K562 (cell line): ENCODE measurements around the gene CRACDL. TPM values are rescaled to one million over a fixed set of nuclear protein-coding genes. Genes with fewer than 3 reads are reported as not detected.

ENCODE experiments used
- ATAC-seq: fragments of 200-7000 bp; cut with Tn5 transposase; 3 replicates; pipeline ENCODE4 v1.9.1; 2020; ENCODE audit warnings: moderate library complexity
- BruUV-seq: library from RNA; stranded (reverse); fragments of 400-500 nt; replicated peaks from 2 replicates; lab custom pipeline; 2021; lab: Mats Ljungman, UMichigan
- CTCF ChIA-PET: fragments of 300-600 bp; formaldehyde crosslinking; extraction: SDS; loops from one replicate; lab custom pipeline; 2021; ENCODE audit warnings: low intra/inter-chr PET ratio; lab: Yijun Ruan, JAX
- POLR2A ChIA-PET: fragments of 300-600, 350-650 bp; sonication (Branson Sonifier 250); formaldehyde crosslinking; extraction: SDS; loops from one replicate; lab custom pipeline; 2021; ENCODE audit warnings: antibody characterized with exemption, inconsistent platforms; lab: Yijun Ruan, JAX
- DNase-seq, 4 experiments: peaks; one replicate each; pipeline versions ENCODE4 v3.0.0 to v3.0.0-alpha.2; 2011 to 2018; ENCODE audit warnings: low spot score in 3 of 4, mixed read lengths in 3 of 4; ENCODE audit errors: extremely low read depth in 1 of 4
- FAIRE-seq: peaks from 2 replicates; lab custom pipeline; 2011; peaks lifted over from hg19 to GRCh38; lab: Jason Lieb, UNC
- H2AFZ ChIP-seq: 2 replicates; pipeline ENCODE4 v1.6.0; 2011; ENCODE audit warnings: low read depth, low read length, control low read depth, inconsistent platforms
- H3K27ac ChIP-seq: fragments of 200-600 bp; 3 replicates; pipeline ENCODE4 v1.8.0; 2011; ENCODE audit warnings: low read depth, mild to moderate bottlenecking, control low read depth, inconsistent platforms, low read length, moderate library complexity, mixed read lengths; ENCODE audit errors: extremely low read depth
- H3K27me3 ChIP-seq, 2 experiments: fragments of 300-600 bp in 1 of 2; 2 replicates in 1 of 2; 3 replicates in 1 of 2; pipeline versions ENCODE4 v1.6.0 to v1.8.0; 2011; ENCODE audit warnings: inconsistent platforms in 2 of 2, low read length in 2 of 2, mild to moderate bottlenecking in 1 of 2, mixed read lengths in 1 of 2, moderate library complexity in 1 of 2; ENCODE audit not compliant: control insufficient read depth in 2 of 2, insufficient read depth in 2 of 2
- H3K36me3 ChIP-seq: fragments of 300-600 bp; 3 replicates; pipeline ENCODE4 v1.8.0; 2011; ENCODE audit warnings: mild to moderate bottlenecking, low read length, inconsistent platforms; ENCODE audit not compliant: control insufficient read depth, insufficient read depth
- H3K4me1 ChIP-seq, 2 experiments: fragments of 200-600 bp in 1 of 2; replicated peaks in 1 of 2; 2 replicates in 1 of 2; 3 replicates in 1 of 2; pipeline versions ENCODE4 v1.5.1 to v1.8.0; 2011; ENCODE audit warnings: inconsistent platforms in 2 of 2, low read length in 2 of 2, mild to moderate bottlenecking in 1 of 2, mixed read lengths in 1 of 2, moderate library complexity in 1 of 2; ENCODE audit not compliant: control insufficient read depth in 2 of 2, insufficient read depth in 2 of 2
- H3K4me2 ChIP-seq: 2 replicates; pipeline ENCODE4 v1.6.1; 2011; ENCODE audit warnings: low read length, control low read depth, inconsistent platforms, mixed read lengths; ENCODE audit not compliant: insufficient read depth
- H3K4me3 ChIP-seq: fragments of 200-600 bp; sonication (generic), shearing (Covaris generic); 2 replicates; pipeline ENCODE4 v1.5.1; 2016; ENCODE audit warnings: control low read depth, inconsistent platforms
- H3K79me2 ChIP-seq: fragments of 200-600 bp; 3 replicates; pipeline ENCODE4 v1.8.0; 2011; ENCODE audit warnings: low read length, inconsistent platforms; ENCODE audit not compliant: control insufficient read depth, insufficient read depth
- H3K9ac ChIP-seq, 2 experiments: 2 replicates each; pipeline versions ENCODE4 v1.6.0 to v1.6.1; 2011; ENCODE audit warnings: low read depth in 2 of 2, low read length in 2 of 2, control low read depth in 1 of 2, inconsistent platforms in 1 of 2, mild to moderate bottlenecking in 1 of 2, mixed read lengths in 1 of 2; ENCODE audit not compliant: insufficient read depth in 1 of 2
- H3K9me1 ChIP-seq: one replicate; pipeline ENCODE4 v1.6.0; 2011; ENCODE audit warnings: inconsistent platforms, mild to moderate bottlenecking, low read length, moderate library complexity; ENCODE audit not compliant: control insufficient read depth, insufficient read depth
- H3K9me3 ChIP-seq: replicated peaks from 2 replicates; pipeline ENCODE4 v1.5.1; 2011; ENCODE audit warnings: low read depth, low read length, inconsistent platforms; ENCODE audit not compliant: control insufficient read depth, insufficient read depth
- H4K20me1 ChIP-seq: replicated peaks from 2 replicates; pipeline ENCODE4 v1.6.1; 2011; ENCODE audit warnings: low read length, inconsistent platforms, mixed read lengths; ENCODE audit not compliant: control insufficient read depth, insufficient read depth
- ERF ChIP-seq: fragments of 450-650 bp; formaldehyde crosslinking; IDR thresholded peaks from 2 replicates; pipeline ENCODE4 v1.4.0; 2020; ENCODE audit warnings: mild to moderate bottlenecking, mixed read lengths
- FOXJ2 ChIP-seq: fragments of 200-800 bp; sonication (Bioruptor generic); IDR thresholded peaks from 2 replicates; pipeline ENCODE4 v1.6.1; 2016; ENCODE audit warnings: missing genetic modification characterization, missing compliant biosample characterization
- JUND ChIP-seq, 2 experiments: IDR thresholded peaks; 2 replicates in 1 of 2; 3 replicates in 1 of 2; pipeline ENCODE4 v1.6.1; 2011; ENCODE audit warnings: borderline replicate concordance in 2 of 2, low read depth in 2 of 2, low read length in 2 of 2, improper control_type of control experiment in 1 of 2, missing biosample characterization in 1 of 2, missing genetic modification characterization in 1 of 2, missing genetic modification reagents in 1 of 2
- MAFF ChIP-seq: IDR thresholded peaks from 2 replicates; pipeline ENCODE4 v1.6.1; 2012; ENCODE audit warnings: low read length, improper control_type of control experiment
- MAZ ChIP-seq, 2 experiments: fragments of 450-650 bp in 1 of 2; sonication (generic) in 1 of 2; formaldehyde crosslinking; IDR thresholded peaks in 1 of 2; conservative IDR thresholded peaks in 1 of 2; 2 replicates each; pipeline versions ENCODE4 v1.4.0 to v1.5.0; 2020; ENCODE audit warnings: mild to moderate bottlenecking in 1 of 2, missing genetic modification reagents in 1 of 2
- MECOM ChIP-seq: fragments of 250-450 bp; sonication (Bioruptor Pico); IDR thresholded peaks from 2 replicates; pipeline ENCODE4 v1.8.0; 2022; ENCODE audit warnings: inconsistent platforms
- PHB2 ChIP-seq: fragments of 450-650 bp; IDR thresholded peaks from 2 replicates; pipeline ENCODE4 v1.6.1; 2017; ENCODE audit warnings: low read depth
- POLR3A ChIP-seq: IDR thresholded peaks from 2 replicates; pipeline ENCODE4 v1.6.1; 2011; ENCODE audit warnings: borderline replicate concordance, mild to moderate bottlenecking, moderate library complexity; ENCODE audit not compliant: insufficient read length, insufficient read depth; ENCODE audit errors: extremely low read depth
- TCF3 ChIP-seq: sonication (generic); formaldehyde crosslinking; IDR thresholded peaks from 2 replicates; pipeline ENCODE4 v1.4.0; 2020; ENCODE audit warnings: mild to moderate bottlenecking, missing genetic modification reagents
- TSC22D4 ChIP-seq: fragments of 450-650 bp; IDR thresholded peaks from 2 replicates; pipeline ENCODE4 v1.6.1; 2016; ENCODE audit warnings: missing genetic modification characterization, missing biosample characterization, control low read depth
- WGBS: fragments of 100-300 bp; shearing (Covaris generic); methylation state at CpG from one replicate; pipeline ENCODE4 v1.1.6; 2016; ENCODE audit warnings: low coverage, mixed read lengths; ENCODE audit not compliant: insufficient coverage; ENCODE audit errors: missing lambda C conversion rate; 5-methylcytosine and 5-hydroxymethylcytosine counted together
- in situ Hi-C: fragments of 300-500 bp; cut with MboI; formaldehyde crosslinking; loops from 4 replicates; pipeline ENCODE4 v1.15.0; 2018; ENCODE audit warnings: inconsistent platforms, mixed read lengths
- intact Hi-C: fragments of 100-400 bp; cut with micrococcal nuclease; formaldehyde crosslinking; loops from 2 replicates; pipeline ENCODE4 v1.14.2; 2022
- polyA plus RNA-seq, 8 experiments: library from polyadenylated mRNA; depleted of rRNA in 4 of 8; stranded (reverse) in 5 of 8; unstranded in 3 of 8; fragments of >200 nt; fragmentation: Nextera tagmentation in 2 of 8; fragmentation: Illumina TruSeq in 1 of 8; extraction: Ambion mirVana in 2 of 8; extraction: Trizol in 1 of 8; gene quantifications; 2 replicates each; pipeline versions ENCODE4 v1.2.1 to v1.2.3, GENCODE V29; 2011 to 2014; ENCODE audit warnings: inconsistent platforms in 1 of 8, missing spikeins in 1 of 8
- total RNA-seq, 7 experiments: library from RNA; depleted of rRNA in 6 of 7; stranded (reverse); fragments of >200 nt in 6 of 7; fragmentation: Illumina TruSeq in 2 of 7; extraction: Trizol in 2 of 7; gene quantifications; 2 replicates each; pipeline versions ENCODE4 v1.2.1 to v1.2.3, GENCODE V29; 2011 to 2021; ENCODE audit warnings: low replicate concordance in 1 of 7
- TF ChIP-seq, protein P1 (sequence below): sonication (generic); formaldehyde crosslinking; IDR thresholded peaks from 2 replicates; pipeline ENCODE4 v1.4.0; 2020; ENCODE audit warnings: mild to moderate bottlenecking, missing genetic modification reagents
- TF ChIP-seq, protein P2 (sequence below): fragments of 450-650 bp; IDR thresholded peaks from 2 replicates; pipeline ENCODE4 v1.6.1; 2016; ENCODE audit warnings: mild to moderate bottlenecking
- TF ChIP-seq, protein P3 (sequence below): fragments of 250-450 bp; sonication (Bioruptor Pico); IDR thresholded peaks from 2 replicates; pipeline ENCODE4 v1.9.0; 2021; ENCODE audit warnings: mild to moderate bottlenecking, inconsistent platforms
- TF ChIP-seq, protein P4 (sequence below): sonication (generic); formaldehyde crosslinking; IDR thresholded peaks from 2 replicates; pipeline ENCODE4 v1.8.0; 2022; ENCODE audit warnings: mild to moderate bottlenecking, low read depth, missing genetic modification reagents

CRACDL gene
- total and polyA plus RNA-seq, 9 of the 15 experiments (the other 6 are each of a cell fraction or from before 2014, with no cell fraction given), result not detected

DNA sequence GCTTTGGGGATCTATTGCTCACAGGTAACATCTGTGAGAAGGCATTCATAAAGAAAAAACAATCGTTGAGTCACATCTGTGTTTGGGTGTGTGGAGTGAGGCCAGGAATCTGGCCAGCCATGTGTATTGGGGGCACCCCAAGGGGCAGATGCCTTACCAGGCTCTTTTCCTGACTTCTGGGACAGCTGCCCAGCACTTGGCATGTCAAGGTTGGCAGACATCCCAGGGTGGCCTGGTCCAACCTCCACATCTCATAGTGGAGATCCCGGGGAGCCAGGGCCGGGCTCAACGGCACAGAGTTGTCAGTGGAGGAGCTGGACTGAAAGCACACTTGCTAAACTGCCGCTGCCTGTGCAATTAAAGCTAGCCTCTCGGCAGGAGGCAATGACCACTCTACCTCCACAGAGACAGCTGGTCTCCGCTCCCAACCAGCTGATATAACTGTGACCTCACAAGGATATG, 129.8 kb downstream of the CRACDL start:
- WGBS, result 2% methylated on average over 7 of the region's 7 CpGs
- H3K9me3 ChIP-seq, result no peaks in the 10 kb centered on the region
- H3K27ac ChIP-seq, result no peak overlapping the region
- FAIRE-seq (no peak), DNase-seq (no peak), ATAC-seq (no peak)
- no peak overlapping the region for H3K4me2 ChIP-seq
- no peaks in the 10 kb centered on the region for H3K79me2 ChIP-seq
- H3K9ac ChIP-seq, result no peak overlapping the region
- BruUV-seq, result no TSS peak
- in situ Hi-C loops (no loop called here), intact Hi-C loops (no loop called here)
- peaks cover 0 to 4% of the 10 kb centered on the region in 2 experiments; a peak in 2 of 5 replicates for H3K4me1 ChIP-seq
- CTCF ChIA-PET, result no interaction called here
- H3K36me3 ChIP-seq, result no peaks in the 10 kb centered on the region
- H3K9me1 ChIP-seq, result no peaks in the 10 kb centered on the region
- peaks cover 7 to 47% of the 10 kb centered on the region in 2 experiments; a peak in 4 of 5 replicates for H3K27me3 ChIP-seq
- POLR2A ChIA-PET, result interaction anchor here (0.8 to 1.5 kb wide), 2 partner anchors 10 to 12 kb away, joined by 4 read pairs; no protein-coding TSS in a partner anchor
- H4K20me1 ChIP-seq, result 0 out of 2 replicates have a peak, but pooled peaks cover 3% of the 10 kb centered on the region
- no peak overlapping the region for H2AFZ ChIP-seq
- no peak overlapping the region for H3K4me3 ChIP-seq
- TF ChIP-seq, protein P1, sequence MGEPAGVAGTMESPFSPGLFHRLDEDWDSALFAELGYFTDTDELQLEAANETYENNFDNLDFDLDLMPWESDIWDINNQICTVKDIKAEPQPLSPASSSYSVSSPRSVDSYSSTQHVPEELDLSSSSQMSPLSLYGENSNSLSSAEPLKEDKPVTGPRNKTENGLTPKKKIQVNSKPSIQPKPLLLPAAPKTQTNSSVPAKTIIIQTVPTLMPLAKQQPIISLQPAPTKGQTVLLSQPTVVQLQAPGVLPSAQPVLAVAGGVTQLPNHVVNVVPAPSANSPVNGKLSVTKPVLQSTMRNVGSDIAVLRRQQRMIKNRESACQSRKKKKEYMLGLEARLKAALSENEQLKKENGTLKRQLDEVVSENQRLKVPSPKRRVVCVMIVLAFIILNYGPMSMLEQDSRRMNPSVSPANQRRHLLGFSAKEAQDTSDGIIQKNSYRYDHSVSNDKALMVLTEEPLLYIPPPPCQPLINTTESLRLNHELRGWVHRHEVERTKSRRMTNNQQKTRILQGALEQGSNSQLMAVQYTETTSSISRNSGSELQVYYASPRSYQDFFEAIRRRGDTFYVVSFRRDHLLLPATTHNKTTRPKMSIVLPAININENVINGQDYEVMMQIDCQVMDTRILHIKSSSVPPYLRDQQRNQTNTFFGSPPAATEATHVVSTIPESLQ (CRISPR knock-in tag), result no peak
- TF ChIP-seq TSC22D4 (tag) (no peak), PHB2 (no peak), JUND (IDR thresholded peaks at IDR 0.05; ENCODE audit: borderline replicate concordance, low read depth, low read length) (no peak), JUND (tag; IDR thresholded peaks at IDR 0.05; ENCODE audit: borderline replicate concordance, low read depth, low read length) (no peak), MAZ (CRISPR knock-in tag; conservative IDR thresholded peaks at IDR 0.05 in 1 of 2, IDR thresholded peaks at IDR 0.05 in 1 of 2) (no peak), MECOM (CRISPR knock-in tag) (no peak), MAFF (no peak), FOXJ2 (tag) (no peak), ERF (CRISPR knock-in tag) (no peak), TCF3 (CRISPR knock-in tag) (no peak), POLR3A (no peak)
- TF ChIP-seq, protein P2, sequence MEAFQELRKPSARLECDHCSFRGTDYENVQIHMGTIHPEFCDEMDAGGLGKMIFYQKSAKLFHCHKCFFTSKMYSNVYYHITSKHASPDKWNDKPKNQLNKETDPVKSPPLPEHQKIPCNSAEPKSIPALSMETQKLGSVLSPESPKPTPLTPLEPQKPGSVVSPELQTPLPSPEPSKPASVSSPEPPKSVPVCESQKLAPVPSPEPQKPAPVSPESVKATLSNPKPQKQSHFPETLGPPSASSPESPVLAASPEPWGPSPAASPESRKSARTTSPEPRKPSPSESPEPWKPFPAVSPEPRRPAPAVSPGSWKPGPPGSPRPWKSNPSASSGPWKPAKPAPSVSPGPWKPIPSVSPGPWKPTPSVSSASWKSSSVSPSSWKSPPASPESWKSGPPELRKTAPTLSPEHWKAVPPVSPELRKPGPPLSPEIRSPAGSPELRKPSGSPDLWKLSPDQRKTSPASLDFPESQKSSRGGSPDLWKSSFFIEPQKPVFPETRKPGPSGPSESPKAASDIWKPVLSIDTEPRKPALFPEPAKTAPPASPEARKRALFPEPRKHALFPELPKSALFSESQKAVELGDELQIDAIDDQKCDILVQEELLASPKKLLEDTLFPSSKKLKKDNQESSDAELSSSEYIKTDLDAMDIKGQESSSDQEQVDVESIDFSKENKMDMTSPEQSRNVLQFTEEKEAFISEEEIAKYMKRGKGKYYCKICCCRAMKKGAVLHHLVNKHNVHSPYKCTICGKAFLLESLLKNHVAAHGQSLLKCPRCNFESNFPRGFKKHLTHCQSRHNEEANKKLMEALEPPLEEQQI, result no peak
- TF ChIP-seq, protein P3, sequence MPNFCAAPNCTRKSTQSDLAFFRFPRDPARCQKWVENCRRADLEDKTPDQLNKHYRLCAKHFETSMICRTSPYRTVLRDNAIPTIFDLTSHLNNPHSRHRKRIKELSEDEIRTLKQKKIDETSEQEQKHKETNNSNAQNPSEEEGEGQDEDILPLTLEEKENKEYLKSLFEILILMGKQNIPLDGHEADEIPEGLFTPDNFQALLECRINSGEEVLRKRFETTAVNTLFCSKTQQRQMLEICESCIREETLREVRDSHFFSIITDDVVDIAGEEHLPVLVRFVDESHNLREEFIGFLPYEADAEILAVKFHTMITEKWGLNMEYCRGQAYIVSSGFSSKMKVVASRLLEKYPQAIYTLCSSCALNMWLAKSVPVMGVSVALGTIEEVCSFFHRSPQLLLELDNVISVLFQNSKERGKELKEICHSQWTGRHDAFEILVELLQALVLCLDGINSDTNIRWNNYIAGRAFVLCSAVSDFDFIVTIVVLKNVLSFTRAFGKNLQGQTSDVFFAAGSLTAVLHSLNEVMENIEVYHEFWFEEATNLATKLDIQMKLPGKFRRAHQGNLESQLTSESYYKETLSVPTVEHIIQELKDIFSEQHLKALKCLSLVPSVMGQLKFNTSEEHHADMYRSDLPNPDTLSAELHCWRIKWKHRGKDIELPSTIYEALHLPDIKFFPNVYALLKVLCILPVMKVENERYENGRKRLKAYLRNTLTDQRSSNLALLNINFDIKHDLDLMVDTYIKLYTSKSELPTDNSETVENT, result no peak
- TF ChIP-seq, protein P4, sequence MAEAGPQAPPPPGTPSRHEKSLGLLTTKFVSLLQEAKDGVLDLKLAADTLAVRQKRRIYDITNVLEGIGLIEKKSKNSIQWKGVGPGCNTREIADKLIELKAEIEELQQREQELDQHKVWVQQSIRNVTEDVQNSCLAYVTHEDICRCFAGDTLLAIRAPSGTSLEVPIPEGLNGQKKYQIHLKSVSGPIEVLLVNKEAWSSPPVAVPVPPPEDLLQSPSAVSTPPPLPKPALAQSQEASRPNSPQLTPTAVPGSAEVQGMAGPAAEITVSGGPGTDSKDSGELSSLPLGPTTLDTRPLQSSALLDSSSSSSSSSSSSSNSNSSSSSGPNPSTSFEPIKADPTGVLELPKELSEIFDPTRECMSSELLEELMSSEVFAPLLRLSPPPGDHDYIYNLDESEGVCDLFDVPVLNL (CRISPR knock-in tag), result no peak
